KOPT-K1 (cell line): ENCODE results near the gene CACNA1C.

Source experiments
- H3K27ac ChIP-seq: fragments of 200-600 bp; sonication (generic); 2 replicates; pipeline ENCODE4 v1.5.1; 2016; ENCODE audit warnings: antibody characterized with exemption, mild to moderate bottlenecking, low read depth, low read length; ENCODE audit not compliant: poor library complexity, severe bottlenecking
- H3K36me3 ChIP-seq: fragments of 200-600 bp; sonication (generic); 2 replicates; pipeline ENCODE4 v1.5.1; 2017; ENCODE audit warnings: antibody characterized with exemption, mild to moderate bottlenecking, low read length, moderate library complexity; ENCODE audit not compliant: insufficient read depth
- H3K9me3 ChIP-seq: fragments of 200-600 bp; sonication (generic); 2 replicates; pipeline ENCODE4 v1.5.1; 2017; ENCODE audit warnings: antibody characterized with exemption, low read length, mild to moderate bottlenecking; ENCODE audit not compliant: insufficient read depth, poor library complexity, severe bottlenecking

The CACNA1C gene

GRCh38 chr12:2640281-2640680 lies 587.5 kb downstream of the CACNA1C start:
- H3K9me3 ChIP-seq, result no peaks in the 10 kb centered on the region
- no peak overlapping the region for H3K27ac ChIP-seq
- no peaks in the 10 kb centered on the region for H3K36me3 ChIP-seq

DNA sequence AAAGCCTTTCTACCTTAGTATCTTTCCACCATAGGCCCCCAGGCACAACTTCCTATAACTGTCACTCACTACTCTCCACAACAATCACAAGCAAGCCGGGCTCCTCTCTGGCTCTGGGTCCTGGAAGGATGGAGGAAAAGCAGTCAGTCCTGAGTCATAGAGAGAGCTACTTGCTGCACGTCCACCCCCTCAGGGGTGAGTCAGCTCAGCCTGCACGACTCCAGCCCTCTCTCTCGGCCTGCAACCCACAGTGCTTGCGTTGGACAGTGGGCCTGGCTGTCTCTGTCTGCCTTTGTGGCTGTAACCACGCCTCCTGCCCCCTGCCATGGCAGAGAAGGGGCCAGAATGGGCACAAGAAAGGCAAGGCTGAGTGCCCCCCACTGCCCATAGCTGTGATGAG lies 587.9 kb downstream of the CACNA1C start:
- H3K9me3 ChIP-seq, result no peaks in the 10 kb centered on the region
- H3K27ac ChIP-seq, result no peak overlapping the region

GRCh38 chr12:2641207-2641606 lies 588.4 kb downstream of the CACNA1C start:
- H3K9me3 ChIP-seq, result no peaks in the 10 kb centered on the region
- no peaks in the 10 kb centered on the region for H3K36me3 ChIP-seq
- H3K27ac ChIP-seq, result no peak overlapping the region

More for the DNA sequence above, 587.9 kb downstream of the CACNA1C start:
- H3K36me3 ChIP-seq, result no peaks in the 10 kb centered on the region

- Histone ChIP-seq H3K36me3 (no peaks in the 10 kb centered on the region), H3K9me3 (no peaks in the 10 kb centered on the region), H3K27ac (no peak overlapping the region)
Observed at GRCh38 chr12:2641761-2642160, 589.0 kb downstream of the CACNA1C start.

- no peak overlapping the region for H3K27ac ChIP-seq
- H3K36me3 ChIP-seq, result no peaks in the 10 kb centered on the region
- H3K9me3 ChIP-seq, result no peaks in the 10 kb centered on the region
Observed at GRCh38 chr12:2642176-2642892, 589.5 kb downstream of the CACNA1C start.

GRCh38 chr12:2642896-2643425 lies 590.2 kb downstream of the CACNA1C start:
- no peaks in the 10 kb centered on the region for H3K9me3 ChIP-seq
- no peak overlapping the region for H3K27ac ChIP-seq
- H3K36me3 ChIP-seq, result no peaks in the 10 kb centered on the region

DNA sequence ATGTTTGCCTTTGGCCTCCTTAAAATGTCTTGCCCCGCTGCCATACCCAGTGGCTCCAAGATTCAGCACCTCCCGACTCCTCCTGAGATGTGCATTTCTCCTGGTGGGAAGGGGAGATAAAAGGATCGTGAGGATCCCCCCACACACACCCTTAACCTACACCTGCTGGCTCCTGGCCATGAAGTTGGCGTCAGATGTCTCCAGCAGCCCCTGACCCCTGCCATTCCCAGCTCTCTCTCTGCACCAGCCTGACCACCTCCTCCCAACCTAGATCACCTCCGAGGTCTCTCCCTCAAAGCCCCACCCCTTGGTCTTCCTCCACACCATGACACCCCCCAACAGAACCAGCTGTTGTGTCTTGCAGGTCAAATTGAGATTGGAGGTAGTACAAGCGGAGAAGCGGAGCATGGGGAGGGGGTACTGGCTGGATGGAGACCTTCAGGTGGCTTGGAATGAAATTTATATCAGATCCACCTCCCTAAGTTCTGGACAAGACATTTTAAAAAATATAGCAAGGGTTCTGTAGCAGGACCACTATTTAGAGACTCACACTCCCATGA lies 590.9 kb downstream of the CACNA1C start:
- Histone ChIP-seq H3K36me3 (no peaks in the 10 kb centered on the region), H3K27ac (no peak overlapping the region)

DNA sequence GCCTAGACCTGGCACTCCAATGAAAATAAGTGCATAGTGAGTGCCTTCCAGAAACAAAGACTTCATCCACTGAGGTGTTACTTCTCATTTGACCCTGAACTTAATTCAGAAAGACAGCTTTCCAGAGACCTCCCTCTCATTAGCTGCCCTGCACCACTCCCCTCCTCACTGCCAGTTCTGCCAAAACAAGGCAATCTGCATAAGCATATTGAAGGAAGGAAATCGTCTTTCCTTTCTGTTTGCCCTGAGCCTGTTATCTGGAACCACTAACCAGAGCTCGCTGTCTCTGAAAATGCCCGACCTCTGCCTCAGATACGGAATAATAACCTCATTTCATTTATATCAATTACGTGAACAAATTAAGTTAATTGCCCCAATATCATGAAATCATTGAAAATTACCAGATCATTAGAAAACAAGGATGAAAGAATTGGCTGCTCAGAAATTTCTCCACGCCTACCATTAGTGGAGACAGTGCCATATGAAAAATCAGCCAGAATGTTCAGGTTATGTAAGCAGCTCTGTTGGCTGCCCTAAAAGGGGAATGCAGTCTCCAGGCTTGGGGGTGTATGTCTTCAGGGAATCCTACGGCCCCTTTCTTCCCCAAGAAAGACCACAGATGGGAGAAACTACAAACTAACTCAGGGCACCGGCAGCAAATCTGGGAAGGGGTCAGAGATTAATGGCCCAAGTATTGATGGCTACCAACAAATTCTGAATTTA lies 592.1 kb downstream of the CACNA1C start:
- Histone ChIP-seq H3K9me3 (no peaks in the 10 kb centered on the region), H3K27ac (no peak overlapping the region), H3K36me3 (no peaks in the 10 kb centered on the region)

More for the DNA sequence above, 590.9 kb downstream of the CACNA1C start:
- no peaks in the 10 kb centered on the region for H3K9me3 ChIP-seq

DNA sequence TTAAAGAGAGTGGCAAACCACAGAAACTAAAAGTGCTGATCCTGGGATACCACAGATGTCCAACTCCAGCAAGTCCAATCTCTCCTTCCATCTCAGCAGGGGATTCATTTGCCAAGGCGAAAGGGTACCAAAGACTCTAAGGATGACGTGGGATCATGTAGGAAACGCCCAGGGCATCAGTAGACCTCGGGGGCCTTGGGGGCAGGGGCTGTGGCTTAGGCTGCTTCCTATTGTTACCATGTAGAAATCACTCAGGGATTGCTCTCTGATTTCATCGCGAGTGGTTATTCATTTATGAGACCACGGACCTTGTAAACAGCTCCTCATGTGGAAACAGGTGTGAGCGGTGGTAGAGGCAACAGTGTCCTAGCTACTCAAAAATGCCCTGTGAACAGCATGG lies 592.7 kb downstream of the CACNA1C start:
- Histone ChIP-seq H3K36me3 (no peaks in the 10 kb centered on the region), H3K27ac (no peak overlapping the region), H3K9me3 (no peaks in the 10 kb centered on the region)

DNA sequence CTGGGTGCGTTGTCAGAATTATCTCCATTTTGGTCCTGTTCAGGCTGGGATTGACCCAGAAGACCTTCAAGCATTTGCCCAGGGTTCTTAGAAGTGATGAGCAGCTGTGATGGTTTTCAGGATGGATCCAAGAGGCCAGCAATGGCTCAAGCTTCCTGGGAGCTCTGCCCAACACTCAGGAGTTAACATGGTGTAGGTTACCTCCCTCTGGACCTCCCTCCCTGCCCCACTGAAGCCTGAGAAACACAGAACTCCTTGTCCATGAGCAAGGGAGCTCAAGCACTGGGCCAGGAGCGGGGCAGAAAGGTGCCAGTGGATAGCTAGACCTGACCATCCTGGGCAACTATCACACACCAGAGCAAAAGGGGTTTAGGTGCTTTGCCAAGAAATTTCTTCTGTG lies 593.6 kb downstream of the CACNA1C start:
- Histone ChIP-seq H3K9me3 (no peaks in the 10 kb centered on the region), H3K27ac (no peak overlapping the region), H3K36me3 (no peaks in the 10 kb centered on the region)

DNA sequence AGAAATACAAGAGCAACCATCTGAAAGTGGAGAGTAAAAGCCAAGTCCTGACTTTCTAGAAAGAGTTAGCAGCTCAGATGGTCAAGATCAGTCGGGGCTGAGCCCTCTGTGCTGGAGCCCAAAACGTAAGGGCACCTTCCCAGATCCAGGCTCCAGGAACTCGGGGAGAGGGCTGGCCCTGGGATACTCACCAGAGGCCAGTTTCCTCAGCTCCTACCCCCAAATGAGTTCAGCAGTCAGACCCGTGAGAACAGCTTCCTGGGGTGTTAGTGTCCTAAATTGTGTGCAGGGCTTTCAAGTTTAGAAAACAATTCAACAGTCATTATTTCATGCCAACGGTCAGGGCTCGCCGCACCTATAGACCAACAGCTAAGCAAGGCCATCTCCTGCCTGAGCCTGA lies 594.4 kb downstream of the CACNA1C start:
- Histone ChIP-seq H3K27ac (no peak overlapping the region), H3K9me3 (no peaks in the 10 kb centered on the region), H3K36me3 (no peaks in the 10 kb centered on the region)

GRCh38 chr12:2648406-2648805 lies 595.6 kb downstream of the CACNA1C start:
- Histone ChIP-seq H3K9me3 (no peaks in the 10 kb centered on the region), H3K36me3 (no peaks in the 10 kb centered on the region), H3K27ac (no peak overlapping the region)

DNA sequence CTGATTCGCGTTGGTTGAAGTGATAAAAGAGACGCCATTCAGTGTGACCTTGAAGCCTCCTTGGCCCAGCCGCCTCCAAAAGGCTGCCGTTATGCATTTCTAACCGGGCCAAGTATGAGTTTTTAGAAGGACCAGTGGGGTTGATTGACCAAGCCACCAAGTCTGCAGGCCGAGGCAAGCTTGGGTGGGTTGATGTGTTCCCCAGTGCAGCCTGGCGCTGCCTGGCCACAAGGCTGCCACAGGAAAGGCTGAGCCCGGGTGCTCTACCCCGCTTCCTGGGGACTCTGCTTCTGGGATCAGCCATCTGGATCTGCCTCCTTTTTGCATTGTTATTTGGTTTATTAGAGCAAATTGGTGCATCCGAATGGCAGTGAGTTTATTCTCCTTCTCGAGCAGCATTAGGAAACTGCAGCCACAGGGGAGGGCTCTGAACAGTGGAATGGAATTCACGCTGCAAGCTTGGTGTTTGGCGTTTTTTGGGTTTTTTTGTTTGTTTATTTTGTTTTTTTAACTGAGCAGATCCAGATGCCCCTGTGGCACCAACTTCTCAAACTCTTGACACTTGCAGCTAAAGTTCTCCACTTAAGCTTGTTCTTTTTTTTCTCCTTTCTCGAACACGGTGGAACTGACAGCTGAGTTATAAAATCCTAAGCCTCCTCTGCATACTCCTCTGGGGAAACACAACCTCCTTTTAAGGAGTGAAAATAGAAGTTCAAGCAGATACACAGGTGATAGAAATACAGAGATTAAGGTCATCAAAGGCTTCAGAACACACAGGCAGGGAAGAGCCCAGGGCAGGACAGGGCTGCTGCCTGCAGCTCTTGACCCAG lies 596.6 kb downstream of the CACNA1C start:
- Histone ChIP-seq H3K27ac (no peak overlapping the region), H3K9me3 (no peaks in the 10 kb centered on the region), H3K36me3 (no peaks in the 10 kb centered on the region)

- no peaks in the 10 kb centered on the region for H3K36me3 ChIP-seq
Observed at GRCh38 chr12:2650261-2651067, 597.7 kb downstream of the CACNA1C start.

More at GRCh38 chr12:2650261-2651067, 597.7 kb downstream of the CACNA1C start:
- no peaks in the 10 kb centered on the region for H3K9me3 ChIP-seq
- H3K27ac ChIP-seq, result no peak overlapping the region
